Ovary (tissue), 9 donors: ENCODE results near the gene HPGDS. TPM values are rescaled to one million over a fixed set of nuclear protein-coding genes. Genes with fewer than 3 reads are reported as not detected.

ENCODE experiments used
- DNase-seq, 5 donors: peaks; one replicate each; pipeline ENCODE4 v3.0.0-alpha.2; 2019 to 2020
- H3K27ac ChIP-seq, 2 donors: fragments of 200-600 bp; one replicate each; pipeline versions ENCODE4 v1.5.1 to v1.8.0; 2019 to 2022
- H3K27me3 ChIP-seq: fragments of 200-600 bp; one replicate; pipeline ENCODE4 v1.8.0; 2022
- H3K36me3 ChIP-seq: fragments of 200-600 bp; sonication (generic); one replicate; pipeline ENCODE4 v1.5.1; 2019
- H3K4me1 ChIP-seq: one replicate; pipeline ENCODE4 v1.8.1; 2013; ENCODE audit warnings: mild to moderate bottlenecking, moderate library complexity; ENCODE audit not compliant: insufficient read depth
- H3K4me3 ChIP-seq: fragments of 200-600 bp; sonication (generic); one replicate; pipeline ENCODE4 v1.5.1; 2017
- H3K9me3 ChIP-seq, 2 donors: fragments of 200-600 bp in 1 of 2; sonication (generic) in 1 of 2; one replicate each; pipeline versions ENCODE4 v1.5.1 to v1.8.1; 2013 to 2019; ENCODE audit warnings: mild to moderate bottlenecking in 1 of 2, moderate library complexity in 1 of 2
- EP300 ChIP-seq: sonication (generic); formaldehyde crosslinking; IDR thresholded peaks from one replicate; pipeline ENCODE4 v1.6.1; 2017; ENCODE audit warnings: antibody characterized with exemption
- POLR2A ChIP-seq: fragments of 450-650 bp; IDR thresholded peaks from one replicate; pipeline ENCODE4 v1.6.1; 2017; ENCODE audit warnings: antibody characterized with exemption, mild to moderate bottlenecking, moderate library complexity
- WGBS, 3 donors: extraction: QIAGEN DNeasy Blood & Tissue Kit in 1 of 3; methylation state at CpG; one replicate each; pipeline versions ENCODE4 v1.1.5 to v1.1.7; 2013 to 2017; 5-methylcytosine and 5-hydroxymethylcytosine counted together
- intact Hi-C, 4 donors: fragments of 100-400 bp; cut with DNase I; formaldehyde crosslinking; loops; one replicate each; pipeline versions ENCODE4 v1.11.0 to v1.15.1; 2022 to 2023
- polyA plus RNA-seq, 2 donors: library from polyadenylated mRNA; stranded (reverse); fragments of 200-250 nt in 1 of 2; fragments of 350-450 nt in 1 of 2; fragmentation: Illumina TruSeq in 1 of 2; extraction: RNeasy Lipid Tissue Mini Kit (QIAGEN cat#74804) in 1 of 2; gene quantifications; one replicate each; pipeline ENCODE4 v1.2.3, GENCODE V29; 2013 to 2014
- total RNA-seq, 7 donors: library from RNA; depleted of rRNA in 2 of 7; stranded (reverse); fragments of >200 nt in 2 of 7; fragmentation: NEBNext Ultra II Directional in 3 of 7; extraction: Animal tissue kit (Norgen Biotek cat#: 25700) in 3 of 7; gene quantifications; one replicate each; pipeline versions ENCODE4 v1.1.0 to v1.2.4, GENCODE V29; 2016 to 2023
- TF ChIP-seq, protein P1 (sequence below), 3 donors: fragments of 450-650 bp in 2 of 3; fragments of 200-600 bp in 1 of 3; IDR thresholded peaks; one replicate each; pipeline versions ENCODE4 v1.5.1 to v1.8.0; 2016 to 2022; ENCODE audit warnings: antibody characterized with exemption in 3 of 3, mild to moderate bottlenecking in 1 of 3
- donor health status: DM: no; HTN: no; CAD: no; lungs with moderate emphysema.
- donor health status: DM: no; HTN: no; CAD: no.
- donor health status: Bipolar disorder and iron deficiency.
- donor health status: DM: yes; HTN: yes; CAD: no.
- donor health status: DM: no; HTN: no; CAD: no.
- donor health status: DM: yes; HTN: yes; CAD: no.

The HPGDS gene
- total and polyA plus RNA-seq, 9 donors = 0.24 to 7.4 (median 0.77) TPM

DNA sequence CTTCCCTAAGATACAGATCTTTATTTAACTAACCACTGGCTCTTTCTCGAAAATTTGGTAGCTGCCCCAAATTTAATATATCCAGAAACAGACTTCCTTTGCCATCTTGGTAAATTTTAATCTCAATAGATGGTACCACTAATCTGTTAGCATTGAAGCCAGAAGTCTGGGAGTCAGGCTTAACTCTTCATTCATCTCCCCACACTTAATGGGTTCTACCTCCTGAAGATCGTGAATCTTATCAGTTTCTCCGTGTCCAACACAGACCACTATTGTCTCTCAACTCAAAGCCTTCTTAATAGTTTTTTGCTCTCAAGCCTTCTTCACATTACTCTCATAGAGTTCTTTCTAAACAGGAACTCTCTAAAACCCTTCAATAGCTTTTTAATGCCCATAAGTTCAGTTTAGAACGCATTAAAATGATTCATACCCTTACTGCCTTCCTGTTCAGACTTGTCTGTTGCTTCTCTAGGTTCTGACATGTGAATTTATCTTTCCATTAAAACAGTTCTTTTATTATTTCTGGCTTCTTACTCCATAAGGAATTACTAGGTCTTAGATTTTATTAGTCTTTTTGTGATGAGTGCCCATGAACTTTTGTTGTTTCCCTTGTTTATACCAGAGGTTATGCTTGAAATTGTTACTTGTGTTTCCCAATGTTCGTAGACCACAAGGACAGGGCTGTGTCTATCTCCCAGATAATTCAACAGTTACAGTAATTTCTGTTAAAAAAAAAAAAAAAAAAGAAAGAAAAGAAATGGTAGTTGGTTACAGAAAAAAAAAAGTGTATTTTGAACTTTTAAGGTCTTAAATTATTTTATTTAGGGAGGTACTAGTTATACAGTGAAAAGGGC lies 80.2 kb downstream of the HPGDS start:
- intact Hi-C loops = no loop called here
- Histone ChIP-seq H3K27ac (no peak overlapping the region), H3K36me3 (no peaks in the 10 kb centered on the region), H3K4me1 (no peaks in the 10 kb centered on the region), H3K27me3 (no peaks in the 10 kb centered on the region), H3K9me3 (no peaks in the 10 kb centered on the region), H3K4me3 (no peak overlapping the region)
- 90 to 96% (median 95%) methylated on average over 5 of the region's 5 CpGs for WGBS, 3 donors
- TF ChIP-seq, protein P1, sequence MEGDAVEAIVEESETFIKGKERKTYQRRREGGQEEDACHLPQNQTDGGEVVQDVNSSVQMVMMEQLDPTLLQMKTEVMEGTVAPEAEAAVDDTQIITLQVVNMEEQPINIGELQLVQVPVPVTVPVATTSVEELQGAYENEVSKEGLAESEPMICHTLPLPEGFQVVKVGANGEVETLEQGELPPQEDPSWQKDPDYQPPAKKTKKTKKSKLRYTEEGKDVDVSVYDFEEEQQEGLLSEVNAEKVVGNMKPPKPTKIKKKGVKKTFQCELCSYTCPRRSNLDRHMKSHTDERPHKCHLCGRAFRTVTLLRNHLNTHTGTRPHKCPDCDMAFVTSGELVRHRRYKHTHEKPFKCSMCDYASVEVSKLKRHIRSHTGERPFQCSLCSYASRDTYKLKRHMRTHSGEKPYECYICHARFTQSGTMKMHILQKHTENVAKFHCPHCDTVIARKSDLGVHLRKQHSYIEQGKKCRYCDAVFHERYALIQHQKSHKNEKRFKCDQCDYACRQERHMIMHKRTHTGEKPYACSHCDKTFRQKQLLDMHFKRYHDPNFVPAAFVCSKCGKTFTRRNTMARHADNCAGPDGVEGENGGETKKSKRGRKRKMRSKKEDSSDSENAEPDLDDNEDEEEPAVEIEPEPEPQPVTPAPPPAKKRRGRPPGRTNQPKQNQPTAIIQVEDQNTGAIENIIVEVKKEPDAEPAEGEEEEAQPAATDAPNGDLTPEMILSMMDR (IDR thresholded peaks at IDR 0.05) = no peak
- TF ChIP-seq POLR2A = no peak
- DNase-seq = no peak

DNA sequence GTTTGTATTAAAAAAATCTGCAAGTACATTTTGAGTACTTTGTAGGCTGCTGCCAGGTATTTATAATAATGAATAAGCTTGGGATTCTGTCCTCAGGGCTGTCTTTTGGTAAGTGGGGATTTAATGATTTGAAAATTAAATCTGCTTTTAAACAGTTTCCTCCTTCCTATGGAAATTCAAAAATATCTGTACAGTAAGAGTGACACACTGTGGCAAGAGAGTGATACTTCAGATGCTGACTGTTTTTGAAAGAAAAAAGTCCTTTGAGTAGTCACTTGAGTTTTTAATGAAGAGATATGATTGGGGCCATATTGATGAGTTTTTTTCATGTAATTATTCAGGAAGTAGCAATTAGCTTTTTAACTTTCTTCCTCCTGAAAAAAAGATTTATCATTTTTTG lies 85.8 kb downstream of the HPGDS start:
- no peak for DNase-seq
- intact Hi-C loops = no loop called here
- TF ChIP-seq, protein P1 (IDR thresholded peaks at IDR 0.05) = no peak
- TF ChIP-seq POLR2A (no peak), EP300 (no peak)
- no peak overlapping the region for H3K27ac ChIP-seq
- H3K4me3 ChIP-seq = no peak overlapping the region
- H3K27me3 ChIP-seq = no peaks in the 10 kb centered on the region
- no peaks in the 10 kb centered on the region for H3K36me3 ChIP-seq
- no peaks in the 10 kb centered on the region for H3K9me3 ChIP-seq
- H3K4me1 ChIP-seq = no peaks in the 10 kb centered on the region

DNA sequence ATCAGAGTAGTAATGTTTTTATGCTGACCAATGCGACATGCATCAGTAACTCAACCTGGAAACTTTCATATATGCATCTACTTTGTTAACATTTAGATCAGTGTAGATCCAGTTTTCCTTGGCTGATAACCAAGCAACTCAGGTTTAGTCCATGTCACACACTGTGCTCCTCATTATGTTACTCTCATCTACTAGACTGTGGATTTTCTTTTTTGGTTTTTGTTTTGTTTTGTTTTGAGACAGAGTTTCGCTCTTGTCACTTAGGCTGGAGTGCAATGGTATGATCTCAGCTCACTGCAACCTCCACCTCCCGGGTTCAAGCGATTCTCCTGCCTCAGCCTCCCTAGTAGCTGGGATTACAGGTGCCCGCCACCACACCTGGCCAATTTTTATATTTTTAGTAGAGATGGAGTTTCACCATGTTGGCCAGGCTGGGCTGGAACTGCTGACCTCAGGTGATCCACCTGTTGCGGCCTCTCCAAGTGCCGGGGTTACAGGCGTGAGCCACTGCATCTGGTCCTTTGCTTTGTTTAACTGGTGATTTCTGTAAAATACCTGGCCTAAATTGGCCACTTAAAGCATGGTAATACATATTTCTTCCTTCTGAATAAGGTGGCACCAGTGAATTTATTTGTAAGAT lies 86.4 kb downstream of the HPGDS start:
- intact Hi-C loops = no loop called here
- no peak for TF ChIP-seq EP300
- no peak for TF ChIP-seq POLR2A
- TF ChIP-seq, protein P1 (IDR thresholded peaks at IDR 0.05) = no peak

DNA sequence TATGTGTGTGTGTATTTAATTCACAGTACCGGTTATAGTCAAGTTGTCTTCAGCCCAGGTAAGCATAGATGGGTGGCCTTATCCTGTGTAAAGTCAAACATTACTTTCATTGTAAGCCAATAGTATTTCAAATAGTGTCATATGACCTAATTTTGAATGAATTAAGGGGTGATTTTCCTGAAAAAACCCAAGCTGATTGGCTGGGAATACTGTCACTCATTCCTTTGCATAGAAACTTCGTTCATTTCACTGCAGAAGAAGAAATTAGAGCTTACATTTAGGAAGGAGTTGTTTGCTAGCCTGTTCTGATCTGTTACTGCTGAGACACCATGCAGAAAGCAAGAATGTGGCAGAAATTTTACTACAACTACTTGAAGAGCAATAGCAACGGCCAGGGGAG lies 89.6 kb downstream of the HPGDS start:
- Histone ChIP-seq H3K4me3 (no peak overlapping the region), H3K4me1 (no peaks in the 10 kb centered on the region), H3K9me3 (no peaks in the 10 kb centered on the region), H3K27ac (no peak overlapping the region), H3K27me3 (no peaks in the 10 kb centered on the region), H3K36me3 (no peaks in the 10 kb centered on the region)
- WGBS, 3 donors = 91 to 93% (median 92%) methylated on average over 3 of the region's 3 CpGs
- intact Hi-C loops = no loop called here
- no peak for TF ChIP-seq EP300
- no peak for TF ChIP-seq POLR2A
- TF ChIP-seq, protein P1 (IDR thresholded peaks at IDR 0.05) = no peak
- DNase-seq = no peak

More for the DNA sequence above, 86.4 kb downstream of the HPGDS start:
- Histone ChIP-seq H3K4me1 (no peaks in the 10 kb centered on the region), H3K27me3 (no peaks in the 10 kb centered on the region), H3K27ac (no peak overlapping the region), H3K4me3 (no peak overlapping the region), H3K9me3 (no peaks in the 10 kb centered on the region), H3K36me3 (no peaks in the 10 kb centered on the region)
- DNase-seq = no peak
- 89 to 98% (median 92%) methylated on average over 8 of the region's 8 CpGs for WGBS, 3 donors
